GM23338 (cell line): Measurements from ENCODE around the gene OAS2.

Experiments used
- CREB1 ChIP-seq: fragments of 250-450 bp; sonication (Bioruptor Pico); IDR thresholded peaks from 2 replicates; pipeline ENCODE4 v1.5.0; 2020; ENCODE audit warnings: low read depth, mild to moderate bottlenecking, moderate library complexity
- EZH2 ChIP-seq: fragments of 200-600 bp; sonication (generic); IDR thresholded peaks from one replicate; pipeline ENCODE4 v1.8.0; 2017; ENCODE audit warnings: antibody characterized with exemption, mild to moderate bottlenecking, low read depth; ENCODE audit not compliant: unreplicated experiment
- EZH2phosphoT487 ChIP-seq: fragments of 200-600 bp; sonication (generic); IDR thresholded peaks from one replicate; pipeline ENCODE4 v1.8.1; 2018; ENCODE audit warnings: antibody characterized with exemption; ENCODE audit not compliant: unreplicated experiment
- POLR2AphosphoS5 ChIP-seq: IDR thresholded peaks from 2 replicates; pipeline ENCODE4 v1.6.1; 2016; ENCODE audit warnings: antibody characterized with exemption, low read depth
- ZNF114 ChIP-seq: fragments of 250-450 bp; sonication (Bioruptor Pico); IDR thresholded peaks from 2 replicates; pipeline ENCODE4 v1.5.0; 2020; ENCODE audit warnings: mild to moderate bottlenecking, moderate library complexity
- ZNF331 ChIP-seq: fragments of 250-450 bp; sonication (Bioruptor Pico); IDR thresholded peaks from 2 replicates; pipeline ENCODE4 v1.5.0; 2020; ENCODE audit warnings: low read depth, mild to moderate bottlenecking, moderate library complexity
- TF ChIP-seq, protein P1 (sequence below), 2 experiments: fragments of 200-600 bp in 1 of 2; sonication (generic) in 1 of 2; conservative IDR thresholded peaks; 2 replicates each; pipeline versions ENCODE4 v1.5.1 to v1.6.1; 2016 to 2017; ENCODE audit warnings: antibody characterized with exemption in 2 of 2, low read depth in 2 of 2, mild to moderate bottlenecking in 2 of 2, moderate library complexity in 1 of 2

DNA sequence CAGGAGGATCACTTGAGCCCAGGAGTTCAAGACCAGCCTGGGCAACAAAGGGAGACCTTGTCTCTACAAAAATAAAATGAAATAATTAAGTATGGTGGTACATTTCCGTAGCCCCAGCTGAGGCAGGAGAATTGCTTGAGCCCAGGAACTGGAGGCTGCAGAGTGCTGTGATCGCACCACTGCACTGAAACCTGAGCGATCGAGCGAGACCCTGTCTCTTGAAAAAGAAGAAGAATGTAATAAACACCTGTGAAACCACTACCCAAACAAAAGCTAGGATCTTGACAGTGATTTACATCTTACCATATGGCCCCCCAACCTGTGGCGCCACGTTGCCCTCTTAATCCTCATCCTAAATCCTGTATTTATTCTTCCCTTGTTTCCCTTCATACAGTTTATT, 72.5 kb downstream of the OAS2 start:
- TF ChIP-seq, protein P1, sequence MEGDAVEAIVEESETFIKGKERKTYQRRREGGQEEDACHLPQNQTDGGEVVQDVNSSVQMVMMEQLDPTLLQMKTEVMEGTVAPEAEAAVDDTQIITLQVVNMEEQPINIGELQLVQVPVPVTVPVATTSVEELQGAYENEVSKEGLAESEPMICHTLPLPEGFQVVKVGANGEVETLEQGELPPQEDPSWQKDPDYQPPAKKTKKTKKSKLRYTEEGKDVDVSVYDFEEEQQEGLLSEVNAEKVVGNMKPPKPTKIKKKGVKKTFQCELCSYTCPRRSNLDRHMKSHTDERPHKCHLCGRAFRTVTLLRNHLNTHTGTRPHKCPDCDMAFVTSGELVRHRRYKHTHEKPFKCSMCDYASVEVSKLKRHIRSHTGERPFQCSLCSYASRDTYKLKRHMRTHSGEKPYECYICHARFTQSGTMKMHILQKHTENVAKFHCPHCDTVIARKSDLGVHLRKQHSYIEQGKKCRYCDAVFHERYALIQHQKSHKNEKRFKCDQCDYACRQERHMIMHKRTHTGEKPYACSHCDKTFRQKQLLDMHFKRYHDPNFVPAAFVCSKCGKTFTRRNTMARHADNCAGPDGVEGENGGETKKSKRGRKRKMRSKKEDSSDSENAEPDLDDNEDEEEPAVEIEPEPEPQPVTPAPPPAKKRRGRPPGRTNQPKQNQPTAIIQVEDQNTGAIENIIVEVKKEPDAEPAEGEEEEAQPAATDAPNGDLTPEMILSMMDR (conservative IDR thresholded peaks at IDR 0.05; ENCODE audit: low read depth in 2 of 2), result no peak
- TF ChIP-seq EZH2 (no peak), EZH2phosphoT487 (no peak), POLR2AphosphoS5 (no peak), CREB1 (CRISPR knock-in tag) (no peak), ZNF331 (CRISPR knock-in tag) (no peak), ZNF114 (CRISPR knock-in tag) (no peak)
